HG02678 (cell line): ENCODE measurements around the gene EREG.

ENCODE experiments used
- ATAC-seq: cut with Tn5 transposase; IDR thresholded peaks from one replicate; pipeline ENCODE4 v1.9.1; 2021; ENCODE audit warnings: mild to moderate bottlenecking, moderate library complexity; ENCODE audit not compliant: unreplicated experiment

EREG gene

GRCh38 chr4:74423104-74423503, 58.2 kb downstream of the EREG start:
- ATAC-seq = no peak

GRCh38 chr4:74424111-74424510, 59.2 kb downstream of the EREG start:
- ATAC-seq = no peak

DNA sequence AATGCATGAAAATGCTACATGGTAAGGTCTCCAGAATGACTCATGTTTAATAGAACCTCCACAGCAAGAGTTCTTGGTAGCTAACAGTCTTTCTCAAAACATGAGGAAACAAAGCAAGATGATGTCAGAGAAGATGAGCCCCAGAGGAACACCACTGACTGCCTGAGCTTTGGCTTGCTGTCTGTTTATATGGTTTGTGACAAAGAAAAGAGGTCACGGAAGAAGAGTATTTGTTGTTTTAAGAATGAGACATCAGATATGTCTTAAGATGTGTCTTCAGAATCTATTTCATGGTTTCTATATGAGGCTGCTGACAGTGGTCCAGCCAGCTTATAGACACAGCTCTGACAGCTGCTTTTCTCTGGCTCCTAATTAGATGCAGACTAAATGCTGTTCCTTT, 61.2 kb downstream of the EREG start:
- ATAC-seq = no peak

GRCh38 chr4:74428276-74428675, 63.3 kb downstream of the EREG start:
- ATAC-seq = no peak

DNA sequence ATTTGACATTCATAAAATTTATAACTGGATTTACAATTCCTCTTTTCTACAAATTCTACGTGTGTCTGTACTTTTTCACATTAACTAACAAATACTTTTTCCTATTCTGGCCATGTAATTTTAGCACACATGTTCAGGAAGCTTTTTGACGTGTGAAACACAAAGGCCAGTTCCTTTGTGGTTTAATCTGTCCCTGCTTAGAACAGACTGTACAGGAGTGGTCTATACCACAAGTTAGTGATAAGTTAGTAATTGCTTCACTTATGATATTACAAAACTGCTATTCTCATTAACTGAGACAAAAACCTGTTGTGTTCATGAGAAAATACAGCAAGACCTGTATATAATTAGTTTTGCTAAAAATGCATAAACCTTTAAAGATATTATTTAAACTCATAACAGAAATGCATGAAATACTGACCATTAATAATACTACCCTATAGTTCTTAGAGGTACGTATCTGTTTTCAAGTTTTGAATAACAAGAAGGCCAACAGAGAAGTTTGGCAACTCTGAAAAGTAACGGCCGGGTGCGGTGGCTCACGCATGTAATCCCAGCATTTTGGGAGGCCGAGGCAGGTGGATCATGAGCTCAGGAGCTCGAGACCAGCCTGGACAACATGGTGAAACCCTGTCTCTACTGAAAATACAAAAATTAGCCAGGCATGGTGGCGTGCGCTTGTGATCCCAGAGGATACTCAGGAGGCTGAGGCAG, 66.3 kb downstream of the EREG start:
- ATAC-seq = peak; percentile 93

- ATAC-seq = no peak
Measured at GRCh38 chr4:74433043-74433442, 68.1 kb downstream of the EREG start.

DNA sequence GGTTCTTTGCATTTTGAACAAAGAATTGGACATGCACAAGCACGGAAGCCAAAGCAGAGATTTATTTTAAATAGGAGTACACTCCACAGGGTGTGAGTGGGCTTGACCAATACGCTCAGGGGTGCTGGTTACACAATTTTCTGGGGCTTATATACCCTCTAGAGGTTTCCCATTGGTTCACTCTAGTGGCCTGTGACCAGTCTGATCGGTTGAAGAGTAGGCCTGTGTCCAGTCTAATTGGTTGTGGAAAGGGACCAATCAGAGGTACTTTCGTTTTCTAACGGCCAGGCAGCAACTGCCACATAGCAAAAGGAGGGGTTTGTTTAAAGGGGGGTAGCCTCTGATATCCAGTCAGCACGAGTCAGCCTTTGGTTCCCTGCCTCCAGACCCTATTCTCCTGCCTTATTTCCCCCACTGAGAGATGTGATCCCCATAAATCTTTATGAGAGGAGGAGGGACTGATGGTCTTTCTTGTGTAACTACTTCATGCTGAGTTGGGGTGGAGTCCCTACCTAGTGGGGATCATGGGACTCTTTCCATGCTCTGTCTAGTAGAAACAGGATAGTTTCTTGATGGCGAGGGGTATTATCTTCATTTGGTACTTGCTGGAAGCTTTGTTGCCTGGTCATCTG, 68.7 kb downstream of the EREG start:
- ATAC-seq = no peak

- ATAC-seq = no peak
Measured at GRCh38 chr4:74435296-74435695, 70.4 kb downstream of the EREG start.

DNA sequence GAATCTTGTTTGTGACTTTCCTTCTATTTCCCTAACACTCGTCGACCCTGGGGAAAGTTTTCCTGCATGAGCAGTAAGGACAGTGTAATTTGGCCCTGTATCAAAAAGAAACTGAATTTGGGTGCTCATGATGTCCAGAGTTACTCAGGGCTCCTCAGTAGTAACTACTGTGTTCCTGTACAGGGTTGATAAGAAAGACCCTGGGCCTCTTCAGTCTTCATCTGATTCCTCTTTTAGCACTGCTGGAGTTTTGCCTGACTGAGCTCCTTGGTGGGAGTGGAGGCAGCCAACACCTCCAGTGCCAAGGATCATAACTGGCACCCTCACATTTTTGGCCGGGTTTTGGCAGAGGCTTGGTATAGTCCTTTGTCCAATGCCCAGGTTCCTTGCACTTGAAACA, 72.9 kb downstream of the EREG start:
- ATAC-seq = no peak
